WTC11 (cell line): ENCODE results near the gene TMEM95. TPM values are rescaled to one million over a fixed set of nuclear protein-coding genes. Genes with fewer than 3 reads are reported as not detected.

Experiments
- ATAC-seq: fragments of 200-7000 bp; cut with Tn5 transposase; 2 replicates; pipeline ENCODE4 v1.10.0; 2021; ENCODE audit warnings: mild to moderate bottlenecking, moderate library complexity
- CTCF ChIA-PET: fragments of 300-600 bp; sonication (Branson Sonifier 250); formaldehyde crosslinking; loops from one replicate; lab custom pipeline; 2021; ENCODE audit warnings: antibody characterized with exemption; lab: Charles Lee
- POLR2A ChIA-PET: fragments of 350-600 bp; sonication (Branson Sonifier 250); formaldehyde crosslinking; loops from one replicate; lab custom pipeline; 2021; ENCODE audit warnings: antibody characterized with exemption; lab: Charles Lee
- DNase-seq: peaks from one replicate; pipeline ENCODE4 v3.0.0; 2021; ENCODE audit warnings: low spot score
- H3K27ac Mint-ChIP-seq: 2 replicates; pipeline ENCODE4 v1.8.0; 2021; ENCODE audit warnings: mixed read lengths
- H3K27me3 Mint-ChIP-seq: 2 replicates; pipeline ENCODE4 v1.8.0; 2021; ENCODE audit warnings: low read depth, mild to moderate bottlenecking, moderate library complexity, mixed read lengths
- H3K36me3 Mint-ChIP-seq: 2 replicates; pipeline ENCODE4 v1.8.0; 2021; ENCODE audit warnings: mixed read lengths
- H3K4me1 Mint-ChIP-seq: 2 replicates; pipeline ENCODE4 v1.8.0; 2022; ENCODE audit warnings: mixed read lengths
- H3K4me3 Mint-ChIP-seq: 2 replicates; pipeline ENCODE4 v1.8.0; 2021; ENCODE audit warnings: mild to moderate bottlenecking, moderate library complexity, mixed read lengths
- H3K9me3 Mint-ChIP-seq: 2 replicates; pipeline ENCODE4 v1.8.0; 2021; ENCODE audit warnings: mixed read lengths
- ARID4B ChIP-seq: sonication (generic); formaldehyde crosslinking; IDR thresholded peaks from 2 replicates; pipeline ENCODE4 v1.8.0; 2023; ENCODE audit warnings: missing genetic modification reagents, mild to moderate bottlenecking, borderline replicate concordance
- ATF2 ChIP-seq: sonication (generic); formaldehyde crosslinking; IDR thresholded peaks from 2 replicates; pipeline ENCODE4 v1.8.1; 2022; ENCODE audit warnings: low read depth, missing genetic modification reagents, borderline replicate concordance
- ATF6 ChIP-seq: sonication (generic); formaldehyde crosslinking; IDR thresholded peaks from 2 replicates; pipeline ENCODE4 v1.8.1; 2023; ENCODE audit warnings: mild to moderate bottlenecking, missing genetic modification reagents
- CREB1 ChIP-seq: sonication (generic); formaldehyde crosslinking; IDR thresholded peaks from 2 replicates; pipeline ENCODE4 v1.8.0; 2023; ENCODE audit warnings: mild to moderate bottlenecking, missing genetic modification reagents
- ETV6 ChIP-seq: sonication (generic); formaldehyde crosslinking; IDR thresholded peaks from 2 replicates; pipeline ENCODE4 v1.8.1; 2022; ENCODE audit warnings: mild to moderate bottlenecking, missing genetic modification reagents
- GRHL2 ChIP-seq: fragments of 250-450 bp; sonication (Bioruptor Pico); IDR thresholded peaks from 2 replicates; pipeline ENCODE4 v1.8.0; 2022; ENCODE audit warnings: mild to moderate bottlenecking, moderate library complexity; ENCODE audit not compliant: insufficient replicate concordance, severe bottlenecking
- IRF1 ChIP-seq: sonication (generic); formaldehyde crosslinking; IDR thresholded peaks from 2 replicates; pipeline ENCODE4 v1.8.0; 2023; ENCODE audit warnings: missing genetic modification reagents
- MXD4 ChIP-seq: fragments of 250-450 bp; sonication (Bioruptor Pico); IDR thresholded peaks from 2 replicates; pipeline ENCODE4 v1.8.0; 2021; ENCODE audit warnings: mild to moderate bottlenecking, moderate library complexity, borderline replicate concordance
- NFYB ChIP-seq: sonication (generic); formaldehyde crosslinking; conservative IDR thresholded peaks from 2 replicates; pipeline ENCODE4 v1.8.0; 2022; ENCODE audit warnings: low read depth, missing genetic modification reagents
- SMAD3 ChIP-seq: sonication (generic); formaldehyde crosslinking; IDR thresholded peaks from 2 replicates; pipeline ENCODE4 v1.8.0; 2022; ENCODE audit warnings: missing genetic modification reagents, mild to moderate bottlenecking, borderline replicate concordance
- TCF7 ChIP-seq: sonication (generic); formaldehyde crosslinking; IDR thresholded peaks from 2 replicates; pipeline ENCODE4 v1.8.0; 2022; ENCODE audit warnings: mild to moderate bottlenecking, low read depth, missing genetic modification reagents, moderate library complexity
- ZBTB21 ChIP-seq: sonication (generic); formaldehyde crosslinking; IDR thresholded peaks from 2 replicates; pipeline ENCODE4 v1.8.1; 2023; ENCODE audit warnings: mild to moderate bottlenecking, missing genetic modification reagents, borderline replicate concordance
- ZNF219 ChIP-seq: sonication (generic); formaldehyde crosslinking; IDR thresholded peaks from 2 replicates; pipeline ENCODE4 v1.8.0; 2023; ENCODE audit warnings: missing genetic modification reagents, mild to moderate bottlenecking, borderline replicate concordance
- ZNF263 ChIP-seq: sonication (generic); formaldehyde crosslinking; IDR thresholded peaks from 2 replicates; pipeline ENCODE4 v1.8.1; 2022; ENCODE audit warnings: low read depth, mild to moderate bottlenecking, moderate library complexity, missing genetic modification reagents
- ZNF532 ChIP-seq: fragments of 250-450 bp; sonication (Bioruptor Pico); IDR thresholded peaks from 2 replicates; pipeline ENCODE4 v1.9.0; 2021; ENCODE audit warnings: mild to moderate bottlenecking, borderline replicate concordance
- total RNA-seq: library from RNA; stranded (reverse); gene quantifications from 3 replicates; pipeline ENCODE4 v1.2.3, GENCODE V29; 2021

TMEM95 gene
- total RNA-seq, 1 experiment from 2014 or later, result not detected

GRCh38 chr17:7348478-7349242 is 6.3 kb upstream of the TMEM95 start:
- peaks cover 6% of the 10 kb centered on the region for H3K27me3 Mint-ChIP-seq
- CTCF ChIA-PET, result interaction anchor here (0.6 to 3.2 kb wide), 7 partner anchors 12 to 241 kb away, joined by 3 to 27 read pairs (median 5); partner anchors contain the start of genes ACAP1 and NEURL4
- H3K4me3 Mint-ChIP-seq, result no peak overlapping the region; the same call in 1 of the 2 replicates
- H3K27ac Mint-ChIP-seq, result no peak overlapping the region
- no peaks in the 10 kb centered on the region for H3K9me3 Mint-ChIP-seq
- peaks cover 21% of the 10 kb centered on the region for H3K4me1 Mint-ChIP-seq
- no peak for TF ChIP-seq NFYB (CRISPR knock-in tag)
- no peak for TF ChIP-seq GRHL2 (CRISPR knock-in tag)
- no peak for TF ChIP-seq CREB1 (CRISPR knock-in tag)
- no peak for TF ChIP-seq ZNF532
- TF ChIP-seq ETV6 (CRISPR knock-in tag), result no peak
- TF ChIP-seq ATF2 (CRISPR knock-in tag), result no peak
- H3K36me3 Mint-ChIP-seq, result no peaks in the 10 kb centered on the region
- ATAC-seq (no peak), DNase-seq (no peak)
- POLR2A ChIA-PET, result interaction anchor here (0.9 to 4.5 kb wide), 5 partner anchors 12 to 201 kb away, joined by 3 to 22 read pairs (median 3); partner anchors contain the start of genes ACAP1, NEURL4 and SLC2A4

- ChIA-PET POLR2A (interaction anchor here (1.0 to 4.5 kb wide), 4 partner anchors 15 to 85 kb away, joined by 3 to 22 read pairs (median 5); partner anchors contain the start of genes ACAP1 and TMEM256), CTCF (interaction anchor here (0.6 to 6.6 kb wide), 16 partner anchors 15 to 299 kb away, joined by 3 to 69 read pairs (median 6); partner anchors contain the start of genes ACAP1, NEURL4, TMEM102 and TMEM256)
- no peaks in the 10 kb centered on the region for H3K9me3 Mint-ChIP-seq
- peak; percentile 38 for ATAC-seq
- peaks cover 7% of the 10 kb centered on the region for H3K27me3 Mint-ChIP-seq
- peak within 1 kb of the TSS; percentile 81 for H3K4me3 Mint-ChIP-seq
- peaks cover 33% of the 10 kb centered on the region for H3K4me1 Mint-ChIP-seq
- DNase-seq, result peak; percentile 89
- peak within 1 kb of the TSS; percentile 60; the same call in 1 of the 2 replicates for H3K27ac Mint-ChIP-seq
- no peaks in the 10 kb centered on the region for H3K36me3 Mint-ChIP-seq
- no peak for TF ChIP-seq TCF7 (CRISPR knock-in tag)
- TF ChIP-seq ATF6 (CRISPR knock-in tag), result no peak
- TF ChIP-seq SMAD3 (CRISPR knock-in tag), result no peak
- no peak for TF ChIP-seq MXD4 (CRISPR knock-in tag)
- no peak for TF ChIP-seq GRHL2 (CRISPR knock-in tag)
- TF ChIP-seq ZNF219, result peak; percentile 12; the same call in 1 of the 2 replicates
- 0 out of 2 replicates have a peak, but pooled peaks have one; percentile 25 for TF ChIP-seq ZBTB21 (CRISPR knock-in tag)
- peak; percentile 43; the same call in 1 of the 2 replicates for TF ChIP-seq ARID4B (CRISPR knock-in tag)
- no peak for TF ChIP-seq IRF1 (CRISPR knock-in tag)
- no peak for TF ChIP-seq ZNF263 (CRISPR knock-in tag)
Observed at GRCh38 chr17:7351665-7352502, 3.1 kb upstream of the TMEM95 start, which contains the start of gene KCTD11. Gene KCTD11, plus strand, starts transcription at chr17:7352162.
